DMS53 treated with DMSO at 0.1 percent for 48 hours (cell line): Measurements from ENCODE around the gene CPXM2.

Source experiments
- DNase-seq: peaks from one replicate; lab custom pipeline; 2025; ENCODE audit not compliant: unreplicated experiment; lab: John Stamatoyannopoulos, UW

The CPXM2 gene

GRCh38 chr10:123906296-123906695, 14.7 kb upstream of the CPXM2 start:
- no peak for DNase-seq

- no peak for DNase-seq
Observed at GRCh38 chr10:123904834-123905409, 13.3 kb upstream of the CPXM2 start.

GRCh38 chr10:123903621-123904020, 12.0 kb upstream of the CPXM2 start:
- no peak for DNase-seq

- no peak for DNase-seq
Observed at GRCh38 chr10:123901621-123902020, 10.0 kb upstream of the CPXM2 start.

- no peak for DNase-seq
Observed at GRCh38 chr10:123897146-123897545, 5.5 kb upstream of the CPXM2 start.

GRCh38 chr10:123896246-123896927, 4.8 kb upstream of the CPXM2 start:
- no peak for DNase-seq

- no peak for DNase-seq
Observed at GRCh38 chr10:123893651-123894050, 2.0 kb upstream of the CPXM2 start.

GRCh38 chr10:123890756-123891143, 857 bp downstream of the CPXM2 start:
- DNase-seq: no peak

- DNase-seq: no peak
Observed at GRCh38 chr10:123890226-123890625, 1.4 kb downstream of the CPXM2 start.

- no peak for DNase-seq
Observed at GRCh38 chr10:123889821-123890220, 1.8 kb downstream of the CPXM2 start.

GRCh38 chr10:123888751-123889150, 2.9 kb downstream of the CPXM2 start:
- no peak for DNase-seq

GRCh38 chr10:123888256-123888655, 3.4 kb downstream of the CPXM2 start:
- no peak for DNase-seq

GRCh38 chr10:123886292-123886691, 5.3 kb downstream of the CPXM2 start:
- no peak for DNase-seq

- no peak for DNase-seq
Observed at GRCh38 chr10:123885406-123886170, 6.0 kb downstream of the CPXM2 start.

- DNase-seq: no peak
Observed at GRCh38 chr10:123884907-123885381, 6.7 kb downstream of the CPXM2 start.

GRCh38 chr10:123884351-123884906, 7.2 kb downstream of the CPXM2 start:
- DNase-seq: no peak

- no peak for DNase-seq
Observed at GRCh38 chr10:123883673-123884320, 7.8 kb downstream of the CPXM2 start.

- no peak for DNase-seq
Observed at GRCh38 chr10:123882681-123883445, 8.7 kb downstream of the CPXM2 start.

GRCh38 chr10:123882177-123882576, 9.4 kb downstream of the CPXM2 start:
- no peak for DNase-seq

GRCh38 chr10:123879606-123880257, 11.9 kb downstream of the CPXM2 start:
- DNase-seq: no peak
